Measurements from ENCODE around the gene UBE4B. TPM values are rescaled to one million over a fixed set of nuclear protein-coding genes. Genes with fewer than 3 reads are reported as not detected.
"Not testable (repeated sequence)": the region's sequence is repeated elsewhere in the genome, so short reads cannot be mapped to it uniquely, and the experiment has no call there.

The UBE4B gene
- polyA plus RNA-seq (2013, experiment 1 of 2; ENCODE audit: insufficient read length): 38.4 TPM
- 37.5 TPM for polyA plus RNA-seq (2013, experiment 2 of 2; ENCODE audit: insufficient read length)

GRCh38 chr1:10032590-10033358 is at the start of gene UBE4B:
TSS of gene UBE4B (plus strand) at chr1:10032958. CDS start at chr1:10033671, 713 bp downstream.
- peak; percentile 98 for DNase-seq

GRCh38 chr1:9984253-9984652 is 48.5 kb upstream of the UBE4B start:
- DNase-seq: no peak

GRCh38 chr1:9985001-9985400 is 47.8 kb upstream of the UBE4B start:
- DNase-seq: no peak

GRCh38 chr1:9989773-9990172 is 43.0 kb upstream of the UBE4B start:
- DNase-seq: no peak

- no peak for DNase-seq
Measured at GRCh38 chr1:9990944-9991343, 41.8 kb upstream of the UBE4B start.

- no peak for DNase-seq
Measured at GRCh38 chr1:9992910-9993309, 39.8 kb upstream of the UBE4B start.

GRCh38 chr1:9993561-9994075 is 39.1 kb upstream of the UBE4B start:
- no peak for DNase-seq

- DNase-seq: no peak
Measured at GRCh38 chr1:9996624-9997582, 35.9 kb upstream of the UBE4B start, which contains the start of gene RBP7. TSS of gene RBP7 (plus strand) at chr1:9997228. CDS start at chr1:9997259, 31 bp downstream.

GRCh38 chr1:10001016-10001665 is 31.6 kb upstream of the UBE4B start:
- no peak for DNase-seq

GRCh38 chr1:10005248-10005647 is 27.5 kb upstream of the UBE4B start:
- not testable (repeated sequence) for DNase-seq

GRCh38 chr1:10007169-10007568 is 25.6 kb upstream of the UBE4B start:
- DNase-seq: no peak

- peak; percentile 26 for DNase-seq
Measured at GRCh38 chr1:10014016-10014415, 18.7 kb upstream of the UBE4B start.

GRCh38 chr1:10019561-10019960 is 13.2 kb upstream of the UBE4B start:
- no peak for DNase-seq

- no peak for DNase-seq
Measured at GRCh38 chr1:10020086-10020485, 12.7 kb upstream of the UBE4B start.

- peak; percentile 64 for DNase-seq
Measured at GRCh38 chr1:10020678-10021077, 12.1 kb upstream of the UBE4B start.

- DNase-seq: not testable (repeated sequence)
Measured at GRCh38 chr1:10021992-10022391, 10.8 kb upstream of the UBE4B start.

- DNase-seq: no peak
Measured at GRCh38 chr1:10022656-10023055, 10.1 kb upstream of the UBE4B start.

GRCh38 chr1:10025354-10025753 is 7.4 kb upstream of the UBE4B start:
- no peak for DNase-seq

GRCh38 chr1:10027027-10027426 is 5.7 kb upstream of the UBE4B start:
- DNase-seq: no peak

GRCh38 chr1:10028956-10029500 is 3.7 kb upstream of the UBE4B start:
- DNase-seq: not testable (repeated sequence)

GRCh38 chr1:10031461-10031860 is 1.3 kb upstream of the UBE4B start:
- peak; percentile 88 for DNase-seq

- DNase-seq: no peak
Measured at GRCh38 chr1:10033359-10033845, 644 bp downstream of the UBE4B start.
